Activated B cell treated with CpG ODN at 0.5 μM for 24 hours (primary cell): ENCODE results near the gene KAT6B. TPM values are rescaled to one million over a fixed set of nuclear protein-coding genes. Genes with fewer than 3 reads are reported as not detected.
"Not testable (repeated sequence)": the region's sequence is repeated elsewhere in the genome, so short reads cannot be mapped to it uniquely, and the experiment has no call there.

Experiments
- ATAC-seq: fragments of 200-7000 bp; cut with Tn5 transposase; one replicate; pipeline ENCODE4 v1.10.0; 2021; ENCODE audit warnings: low read depth, mild to moderate bottlenecking, moderate library complexity
- CTCF ChIA-PET: fragments of 350-600 bp; sonication (Branson Sonifier 250); formaldehyde crosslinking; loops from one replicate; lab custom pipeline; 2021; ENCODE audit warnings: antibody characterized with exemption; lab: Charles Lee
- POLR2A ChIA-PET: fragments of 350-600 bp; sonication (Branson Sonifier 250); formaldehyde crosslinking; loops from one replicate; lab custom pipeline; 2021; ENCODE audit warnings: antibody characterized with exemption; lab: Charles Lee
- DNase-seq: peaks from one replicate; pipeline ENCODE4 v3.0.0; 2022
- H3K27ac Mint-ChIP-seq: one replicate; pipeline ENCODE4 v1.8.0; 2020; ENCODE audit warnings: mixed read lengths
- H3K27me3 Mint-ChIP-seq: one replicate; pipeline ENCODE4 v1.8.0; 2021; ENCODE audit warnings: mixed read lengths
- H3K36me3 Mint-ChIP-seq: one replicate; pipeline ENCODE4 v1.8.0; 2021; ENCODE audit warnings: low read depth, mixed read lengths
- H3K4me1 Mint-ChIP-seq: one replicate; pipeline ENCODE4 v1.8.0; 2021; ENCODE audit warnings: mixed read lengths
- H3K4me3 Mint-ChIP-seq: one replicate; pipeline ENCODE4 v1.8.0; 2020; ENCODE audit warnings: mild to moderate bottlenecking, mixed read lengths
- H3K9me3 Mint-ChIP-seq: one replicate; pipeline ENCODE4 v1.8.0; 2020; ENCODE audit warnings: mixed read lengths
- intact Hi-C: fragments of 100-400 bp; cut with micrococcal nuclease; formaldehyde crosslinking; loops from one replicate; pipeline ENCODE4 v1.15.1; 2024
- total RNA-seq: library from RNA; stranded (reverse); gene quantifications from 2 replicates; pipeline ENCODE4 v1.2.3, GENCODE V29; 2022
- TF ChIP-seq, protein P1 (sequence below): fragments of 200-600 bp; IDR thresholded peaks from one replicate; pipeline ENCODE4 v1.8.0; 2022; ENCODE audit warnings: antibody characterized with exemption, mild to moderate bottlenecking

The KAT6B gene
- total RNA-seq, 1 donor from 2014 or later = 45.2 TPM

DNA sequence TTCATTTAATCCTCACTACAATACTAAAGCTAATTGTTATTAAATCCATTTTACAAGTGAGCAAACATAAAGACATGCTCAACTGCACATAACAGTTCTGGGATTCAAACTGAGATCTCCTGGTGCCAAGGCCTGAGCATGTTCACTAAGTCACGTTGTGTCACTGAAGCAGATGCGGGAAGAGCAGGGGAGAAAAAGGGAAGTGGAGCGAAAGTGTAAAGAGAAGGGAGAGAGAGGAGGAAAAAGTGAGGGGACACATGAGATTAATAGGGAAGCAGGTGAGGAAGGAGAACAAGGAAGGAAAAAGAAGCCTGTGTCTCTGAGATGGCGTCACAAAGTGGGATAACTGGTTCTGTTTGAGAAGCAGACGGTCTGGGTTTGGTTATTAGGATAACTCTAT lies 38.9 kb upstream of the KAT6B start:
- Mint-ChIP-seq H3K27ac (no peak overlapping the region), H3K36me3 (no peaks in the 10 kb centered on the region), H3K27me3 (no peaks in the 10 kb centered on the region), H3K4me1 (no peaks in the 10 kb centered on the region), H3K9me3 (no peaks in the 10 kb centered on the region), H3K4me3 (no peak overlapping the region)
- intact Hi-C loops = no loop called here
- CTCF ChIA-PET = no interaction called here
- TF ChIP-seq, protein P1, sequence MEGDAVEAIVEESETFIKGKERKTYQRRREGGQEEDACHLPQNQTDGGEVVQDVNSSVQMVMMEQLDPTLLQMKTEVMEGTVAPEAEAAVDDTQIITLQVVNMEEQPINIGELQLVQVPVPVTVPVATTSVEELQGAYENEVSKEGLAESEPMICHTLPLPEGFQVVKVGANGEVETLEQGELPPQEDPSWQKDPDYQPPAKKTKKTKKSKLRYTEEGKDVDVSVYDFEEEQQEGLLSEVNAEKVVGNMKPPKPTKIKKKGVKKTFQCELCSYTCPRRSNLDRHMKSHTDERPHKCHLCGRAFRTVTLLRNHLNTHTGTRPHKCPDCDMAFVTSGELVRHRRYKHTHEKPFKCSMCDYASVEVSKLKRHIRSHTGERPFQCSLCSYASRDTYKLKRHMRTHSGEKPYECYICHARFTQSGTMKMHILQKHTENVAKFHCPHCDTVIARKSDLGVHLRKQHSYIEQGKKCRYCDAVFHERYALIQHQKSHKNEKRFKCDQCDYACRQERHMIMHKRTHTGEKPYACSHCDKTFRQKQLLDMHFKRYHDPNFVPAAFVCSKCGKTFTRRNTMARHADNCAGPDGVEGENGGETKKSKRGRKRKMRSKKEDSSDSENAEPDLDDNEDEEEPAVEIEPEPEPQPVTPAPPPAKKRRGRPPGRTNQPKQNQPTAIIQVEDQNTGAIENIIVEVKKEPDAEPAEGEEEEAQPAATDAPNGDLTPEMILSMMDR = no peak
- ATAC-seq = no peak
- POLR2A ChIA-PET = no interaction called here
- DNase-seq = no peak

DNA sequence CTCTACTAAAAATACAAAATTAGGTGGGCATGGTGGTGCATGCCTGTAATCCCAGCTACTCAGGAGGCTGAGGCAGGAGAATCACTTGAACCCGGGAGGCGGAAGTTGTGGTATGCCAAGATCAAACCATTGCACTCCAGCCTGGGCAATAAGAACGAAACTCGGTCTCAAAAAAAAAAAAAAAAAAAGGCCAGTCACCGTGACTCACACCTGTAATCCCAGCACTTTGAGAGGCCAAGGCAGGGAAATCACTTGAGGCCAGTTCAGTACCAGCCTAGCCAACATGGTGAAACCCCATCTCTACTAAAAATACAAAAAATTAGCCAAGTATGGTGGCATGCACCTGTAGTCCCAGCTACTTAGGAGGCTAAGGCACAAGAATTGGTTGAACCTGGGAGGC lies 34.4 kb upstream of the KAT6B start:
- CTCF ChIA-PET, POLR2A ChIA-PET, intact Hi-C loops, H3K4me3 Mint-ChIP-seq, ATAC-seq, H3K36me3 Mint-ChIP-seq, DNase-seq, H3K9me3 Mint-ChIP-seq, H3K27ac Mint-ChIP-seq, H3K27me3 Mint-ChIP-seq: not testable (repeated sequence)
- peaks cover 19% of the 10 kb centered on the region for H3K4me1 Mint-ChIP-seq

DNA sequence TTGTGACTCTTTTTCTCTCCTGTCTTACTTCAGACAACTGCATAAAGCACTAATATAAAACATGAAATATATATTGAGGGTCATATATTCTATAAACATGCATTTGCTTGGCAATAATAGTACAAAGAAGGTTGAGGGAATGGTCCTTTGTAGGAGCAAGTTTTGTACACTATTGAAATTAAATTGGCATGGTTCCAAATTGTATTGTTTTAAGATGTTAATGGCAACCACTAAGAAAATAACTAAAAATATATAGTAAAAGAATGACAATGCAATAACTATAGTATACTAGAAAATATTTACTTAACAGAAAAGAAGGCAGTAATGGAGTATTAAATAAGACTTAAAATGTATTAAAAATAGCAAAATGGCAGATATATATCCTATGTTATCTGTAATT lies 33.7 kb upstream of the KAT6B start:
- H3K4me1 Mint-ChIP-seq = peaks cover 27% of the 10 kb centered on the region
- no peak for ATAC-seq
- no peak for DNase-seq
- H3K27ac Mint-ChIP-seq = no peak overlapping the region
- no peak overlapping the region for H3K4me3 Mint-ChIP-seq
- no peaks in the 10 kb centered on the region for H3K9me3 Mint-ChIP-seq
- ChIA-PET CTCF (no interaction called here), POLR2A (no interaction called here)
- TF ChIP-seq, protein P1 = no peak
- intact Hi-C loops = no loop called here
- H3K36me3 Mint-ChIP-seq = no peaks in the 10 kb centered on the region
- peaks cover 5% of the 10 kb centered on the region for H3K27me3 Mint-ChIP-seq

DNA sequence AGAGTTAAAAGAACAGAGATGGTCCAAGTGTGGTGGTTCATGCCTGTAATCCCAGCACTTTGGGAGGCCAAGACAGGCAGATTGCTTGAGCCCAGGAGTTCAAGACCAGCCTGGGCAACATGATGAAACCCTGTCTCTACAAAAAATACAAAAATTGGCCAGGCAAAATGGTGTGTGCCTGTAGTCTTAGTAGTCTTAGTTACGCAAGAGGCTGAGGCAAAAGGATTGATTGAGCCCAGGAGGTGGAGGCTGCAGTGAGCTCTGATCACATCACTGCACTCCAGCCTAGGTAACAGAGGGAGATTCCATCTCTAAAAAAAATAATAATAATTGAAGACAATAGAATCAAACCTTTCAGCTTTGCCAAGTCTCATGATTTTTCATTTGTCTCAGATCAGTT lies 33.2 kb upstream of the KAT6B start:
- intact Hi-C loops, CTCF ChIA-PET, H3K36me3 Mint-ChIP-seq, DNase-seq, H3K27ac Mint-ChIP-seq, H3K27me3 Mint-ChIP-seq, H3K4me3 Mint-ChIP-seq, ATAC-seq, H3K9me3 Mint-ChIP-seq, POLR2A ChIA-PET: not testable (repeated sequence)
- peaks cover 27% of the 10 kb centered on the region for H3K4me1 Mint-ChIP-seq

DNA sequence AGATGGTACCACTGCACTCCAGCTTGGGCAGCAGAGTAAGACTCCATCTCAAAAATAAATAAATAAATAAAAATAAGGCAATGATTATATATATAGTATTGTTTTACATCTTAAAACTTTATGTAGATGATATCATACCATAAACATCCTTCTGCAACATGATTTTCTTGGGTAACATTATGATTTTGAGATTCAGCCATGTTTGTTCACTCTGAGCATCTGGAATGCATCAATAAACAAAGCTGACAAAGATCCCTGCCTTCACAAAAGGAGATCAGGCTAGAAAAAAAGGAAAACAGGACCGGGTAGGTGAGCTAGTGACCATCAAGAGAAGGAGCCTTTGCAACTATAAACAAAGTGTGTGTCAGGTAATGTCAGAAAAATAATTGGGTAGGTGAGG lies 31.9 kb upstream of the KAT6B start:
- no peaks in the 10 kb centered on the region for H3K36me3 Mint-ChIP-seq
- H3K27ac Mint-ChIP-seq = no peak overlapping the region

DNA sequence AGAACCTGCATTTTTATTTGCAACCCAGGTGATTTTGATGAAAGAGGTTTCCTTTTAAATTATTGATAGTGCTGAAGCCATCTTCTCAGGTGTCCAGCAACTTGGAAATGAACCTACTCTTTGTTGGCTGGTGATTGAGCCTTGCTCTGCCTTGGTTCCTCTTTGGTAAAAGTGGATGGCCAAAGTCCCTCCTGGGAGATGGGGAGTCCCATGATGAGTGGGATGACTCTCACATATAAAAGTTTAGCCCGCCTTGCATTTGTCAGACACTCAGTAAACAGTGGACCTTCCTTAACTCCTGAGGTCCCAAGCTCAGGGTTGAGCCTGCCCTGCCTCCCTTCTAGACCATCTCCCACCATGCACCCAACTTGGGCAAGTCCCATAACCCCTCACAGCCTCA lies 28.9 kb upstream of the KAT6B start:
- CTCF ChIA-PET = interaction anchor here (0.5 kb wide), 1 partner anchor 1544 kb away, joined by 4 read pairs; no protein-coding TSS in a partner anchor
- no peak for ATAC-seq
- H3K27ac Mint-ChIP-seq = no peak overlapping the region

More for the DNA sequence above, 31.9 kb upstream of the KAT6B start:
- TF ChIP-seq, protein P1 = no peak
- ATAC-seq (no peak), DNase-seq (no peak)
- H3K9me3 Mint-ChIP-seq = no peaks in the 10 kb centered on the region
- POLR2A ChIA-PET = no interaction called here
- peak overlapping the region; percentile 1 for H3K4me3 Mint-ChIP-seq
- H3K27me3 Mint-ChIP-seq = peaks cover 10% of the 10 kb centered on the region
- intact Hi-C loops = no loop called here
- CTCF ChIA-PET = no interaction called here
- peaks cover 27% of the 10 kb centered on the region for H3K4me1 Mint-ChIP-seq

More for the DNA sequence above, 28.9 kb upstream of the KAT6B start:
- H3K9me3 Mint-ChIP-seq = no peaks in the 10 kb centered on the region
- POLR2A ChIA-PET = no interaction called here
- TF ChIP-seq, protein P1 = no peak
- H3K36me3 Mint-ChIP-seq = no peaks in the 10 kb centered on the region
- H3K27me3 Mint-ChIP-seq = peaks cover 10% of the 10 kb centered on the region
- peaks cover 27% of the 10 kb centered on the region for H3K4me1 Mint-ChIP-seq
- intact Hi-C loops = loop anchor here (2.0 kb wide), 1 partner anchor 27 kb away; no protein-coding TSS in a partner anchor
- no peak for DNase-seq
- no peak overlapping the region for H3K4me3 Mint-ChIP-seq
